Femur (tissue), 1 donor: ENCODE data around the gene SORCS2.

Experiments
- DNase-seq: peaks from one replicate; pipeline ENCODE4 v3.0.0-alpha.2; 2017

SORCS2 gene

DNA sequence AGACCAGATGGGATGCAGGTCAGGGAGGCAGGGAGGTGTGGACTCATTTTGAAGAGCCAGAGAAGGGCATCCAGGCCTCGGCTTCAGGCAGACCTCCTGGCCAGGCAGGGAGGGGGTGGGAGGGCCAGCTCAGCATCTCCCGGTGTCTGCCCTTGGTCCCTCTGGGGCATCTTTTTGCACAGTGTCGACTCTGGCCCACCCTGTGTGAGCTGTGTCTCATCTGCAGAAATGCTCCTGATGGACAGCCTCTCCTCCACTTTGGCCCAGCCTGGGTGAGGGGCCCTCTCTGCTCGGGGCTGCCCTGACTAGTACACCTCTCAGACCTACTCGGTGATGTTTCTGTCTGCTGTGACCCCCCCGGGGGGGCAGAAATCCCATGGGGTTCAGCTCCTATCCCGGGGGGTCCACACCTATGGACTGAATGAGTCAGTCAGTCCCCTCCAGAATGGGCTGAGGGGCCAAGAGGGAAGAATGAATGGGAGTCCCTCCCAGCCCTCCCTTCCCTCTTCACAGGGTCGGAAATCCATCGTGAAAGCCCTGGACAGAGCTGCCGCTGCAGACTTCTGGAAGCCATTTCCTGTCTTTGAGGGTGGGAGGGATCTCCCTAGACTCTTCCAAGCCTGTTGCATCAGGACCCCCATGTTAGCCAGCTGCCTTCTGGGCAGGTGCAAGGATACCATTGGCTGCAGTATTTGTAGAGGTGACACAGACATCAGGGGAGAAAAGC is 439.1 kb downstream of the SORCS2 start:
- peak; percentile 54 for DNase-seq

- DNase-seq: no peak
Observed at GRCh38 chr4:7632341-7632740, 440.0 kb downstream of the SORCS2 start.

DNA sequence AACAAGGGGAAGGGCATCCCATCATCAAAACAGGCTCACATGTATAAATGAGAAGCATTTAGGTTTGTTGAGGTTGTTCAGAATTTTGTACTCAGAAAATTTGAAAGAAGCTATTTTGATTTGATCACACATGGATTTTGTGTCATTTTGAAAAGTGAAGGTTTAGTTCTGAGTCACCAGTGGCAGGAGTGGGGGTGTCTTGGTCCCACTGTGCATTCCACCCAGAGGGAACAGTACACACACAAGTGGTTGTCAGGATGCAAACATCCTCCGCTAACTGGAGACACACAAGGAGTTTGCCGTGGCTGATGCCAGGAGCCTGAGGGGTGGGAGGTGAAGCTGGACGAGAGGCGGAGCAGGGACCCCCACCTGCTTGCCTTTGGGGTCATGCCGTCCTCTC is 440.6 kb downstream of the SORCS2 start:
- DNase-seq: no peak

DNA sequence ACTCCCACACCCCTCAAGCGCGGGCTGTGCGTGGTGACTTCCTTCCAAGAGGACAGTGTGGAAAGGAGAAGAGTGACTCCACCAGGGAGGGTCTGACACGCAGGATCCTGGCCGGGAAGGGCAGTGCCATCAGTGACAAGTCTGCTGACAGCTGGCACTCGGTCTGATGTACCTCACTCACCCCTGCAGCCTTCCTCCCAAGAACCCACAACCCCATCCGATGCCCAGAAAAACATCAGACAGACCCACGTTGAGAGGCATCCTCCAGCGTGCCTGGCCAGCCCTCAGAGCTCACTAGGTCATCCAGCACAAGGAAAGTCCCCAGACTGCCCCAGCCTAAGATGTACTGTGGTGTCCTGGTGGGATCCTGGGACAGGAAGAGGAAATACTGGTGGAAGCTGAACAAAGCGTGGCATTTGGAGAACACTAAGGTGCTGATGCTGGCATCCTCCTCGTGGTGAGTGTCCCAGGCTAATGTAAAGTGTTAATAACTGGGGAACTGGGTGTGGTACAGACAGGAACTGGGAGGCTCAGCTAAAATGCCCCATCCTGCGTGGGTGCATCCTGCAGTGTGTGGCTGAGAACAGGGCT is 442.4 kb downstream of the SORCS2 start:
- no peak for DNase-seq

GRCh38 chr4:7635445-7636239 is 443.3 kb downstream of the SORCS2 start:
- DNase-seq: no peak

GRCh38 chr4:7636240-7636508 is 443.8 kb downstream of the SORCS2 start:
- no peak for DNase-seq

DNA sequence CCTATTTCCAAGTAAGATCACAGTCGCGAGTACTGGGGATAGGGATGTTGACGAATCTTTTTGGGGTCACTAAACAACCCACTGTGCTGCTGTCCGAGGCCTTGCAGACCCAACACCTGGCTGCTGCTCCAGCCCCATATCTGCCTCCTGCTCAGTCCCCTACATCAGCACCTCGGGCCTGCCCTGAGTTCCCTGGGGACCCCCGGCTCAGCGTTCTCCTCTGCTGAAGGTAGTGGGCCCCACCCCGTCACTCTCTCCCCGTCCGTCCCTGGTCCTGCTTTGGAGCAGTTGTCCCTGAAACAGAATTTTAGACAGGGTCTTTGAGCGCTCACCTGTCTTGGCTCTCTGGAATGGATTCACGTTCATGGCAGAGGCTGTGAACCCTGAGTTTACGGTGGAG is 444.8 kb downstream of the SORCS2 start:
- no peak for DNase-seq

GRCh38 chr4:7637971-7638370 is 445.6 kb downstream of the SORCS2 start:
- DNase-seq: no peak

GRCh38 chr4:7638489-7638888 is 446.2 kb downstream of the SORCS2 start:
- no peak for DNase-seq

DNA sequence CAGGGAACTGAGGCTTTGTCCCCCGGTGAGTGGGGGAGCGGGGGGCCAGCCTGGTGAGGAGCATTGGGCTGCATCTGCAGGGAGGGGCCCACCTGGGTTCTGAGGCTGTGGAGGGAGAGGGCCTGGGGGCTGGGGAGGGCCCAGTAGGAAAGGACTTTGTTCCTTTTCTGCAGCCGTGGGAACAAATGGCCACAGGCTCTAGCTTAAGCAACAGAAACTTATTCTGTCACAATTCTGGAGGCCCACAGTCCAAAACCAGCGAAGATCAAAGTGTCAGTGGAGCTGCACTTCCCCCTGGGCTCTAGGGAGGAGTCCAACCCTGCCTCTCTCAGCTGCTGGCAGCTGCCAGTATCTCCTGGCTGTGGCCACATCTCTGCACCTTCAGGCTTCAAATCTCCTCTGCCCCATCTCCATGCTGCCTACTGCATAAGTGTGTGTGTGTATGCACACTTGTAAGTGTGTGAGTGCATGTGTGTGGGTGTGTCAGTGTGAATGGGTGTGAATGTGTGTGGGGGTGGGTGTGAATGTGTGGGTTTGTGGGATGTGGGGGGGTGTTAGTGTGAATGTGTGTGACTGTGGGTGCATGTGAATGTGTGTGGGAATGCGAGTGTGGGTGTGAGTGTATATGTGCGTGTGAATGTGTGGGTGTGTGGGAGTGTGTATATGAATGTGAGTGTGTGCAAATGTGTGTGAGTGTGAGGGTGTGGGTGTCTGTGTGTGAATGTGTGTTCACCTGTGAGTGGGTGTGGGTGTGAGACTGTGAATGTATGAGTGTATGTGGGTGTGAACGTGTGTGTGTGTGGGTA is 446.8 kb downstream of the SORCS2 start:
- no peak for DNase-seq

GRCh38 chr4:7640136-7640535 is 447.8 kb downstream of the SORCS2 start:
- DNase-seq: no peak

- DNase-seq: no peak
Observed at GRCh38 chr4:7641712-7642111, 449.4 kb downstream of the SORCS2 start.

DNA sequence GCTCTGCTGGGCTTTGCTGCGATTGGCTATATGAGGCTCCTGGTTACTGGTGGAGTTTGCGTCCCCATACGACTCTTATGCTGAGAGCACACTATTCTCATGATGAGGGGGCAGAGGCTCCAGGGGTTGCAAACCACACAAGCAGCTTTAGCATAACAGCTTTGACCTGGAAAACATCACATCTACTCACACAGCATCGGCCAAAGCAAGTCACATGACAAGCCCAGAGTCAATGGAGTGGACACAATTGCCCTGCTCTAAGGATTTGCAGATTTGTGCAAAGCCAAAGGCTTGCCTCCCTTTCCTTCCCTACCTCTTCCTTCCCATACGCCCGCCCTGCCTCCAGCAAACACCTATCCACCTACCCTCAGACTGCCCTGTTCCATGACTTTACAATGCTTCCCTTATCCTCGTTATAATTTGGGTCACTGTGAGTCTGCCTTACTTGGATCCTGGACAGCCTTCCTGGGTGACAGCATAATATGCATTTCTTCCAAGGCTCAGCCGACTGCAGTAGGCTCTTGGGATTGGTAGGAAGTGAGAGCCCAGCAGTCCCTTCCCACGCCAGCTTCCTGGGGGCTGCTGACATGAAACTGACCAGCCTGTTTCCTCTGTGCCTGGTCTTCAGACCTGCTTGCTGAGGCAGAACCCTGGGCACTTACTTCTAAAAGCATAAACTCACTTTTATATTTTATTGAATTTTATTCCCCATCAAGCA is 450.6 kb downstream of the SORCS2 start:
- no peak for DNase-seq

GRCh38 chr4:7645158-7645557 is 452.8 kb downstream of the SORCS2 start:
- DNase-seq: no peak

GRCh38 chr4:7645956-7646355 is 453.6 kb downstream of the SORCS2 start:
- no peak for DNase-seq

GRCh38 chr4:7646384-7647061 is 454.2 kb downstream of the SORCS2 start:
- DNase-seq: no peak

DNA sequence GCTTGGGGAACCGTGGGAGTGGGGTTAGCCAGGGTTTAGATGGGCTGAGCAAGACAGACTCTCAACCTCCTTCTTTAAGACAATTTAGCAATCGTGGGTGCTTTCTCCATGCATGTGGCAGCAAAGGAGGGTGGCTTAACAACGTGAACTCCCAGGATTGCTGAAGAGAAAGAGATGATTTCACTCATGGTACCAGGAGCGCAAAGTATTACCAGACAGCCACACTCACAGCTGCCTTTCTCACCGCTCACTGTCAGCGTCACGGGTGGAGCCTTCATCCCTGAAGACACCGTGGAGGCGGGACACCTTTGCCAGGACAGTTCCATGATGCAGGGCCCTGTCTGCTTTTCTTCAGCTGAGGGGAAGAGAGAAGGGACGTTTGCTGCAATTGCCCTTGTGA is 454.8 kb downstream of the SORCS2 start:
- DNase-seq: no peak

GRCh38 chr4:7647600-7648543 is 455.5 kb downstream of the SORCS2 start:
- DNase-seq: no peak

DNA sequence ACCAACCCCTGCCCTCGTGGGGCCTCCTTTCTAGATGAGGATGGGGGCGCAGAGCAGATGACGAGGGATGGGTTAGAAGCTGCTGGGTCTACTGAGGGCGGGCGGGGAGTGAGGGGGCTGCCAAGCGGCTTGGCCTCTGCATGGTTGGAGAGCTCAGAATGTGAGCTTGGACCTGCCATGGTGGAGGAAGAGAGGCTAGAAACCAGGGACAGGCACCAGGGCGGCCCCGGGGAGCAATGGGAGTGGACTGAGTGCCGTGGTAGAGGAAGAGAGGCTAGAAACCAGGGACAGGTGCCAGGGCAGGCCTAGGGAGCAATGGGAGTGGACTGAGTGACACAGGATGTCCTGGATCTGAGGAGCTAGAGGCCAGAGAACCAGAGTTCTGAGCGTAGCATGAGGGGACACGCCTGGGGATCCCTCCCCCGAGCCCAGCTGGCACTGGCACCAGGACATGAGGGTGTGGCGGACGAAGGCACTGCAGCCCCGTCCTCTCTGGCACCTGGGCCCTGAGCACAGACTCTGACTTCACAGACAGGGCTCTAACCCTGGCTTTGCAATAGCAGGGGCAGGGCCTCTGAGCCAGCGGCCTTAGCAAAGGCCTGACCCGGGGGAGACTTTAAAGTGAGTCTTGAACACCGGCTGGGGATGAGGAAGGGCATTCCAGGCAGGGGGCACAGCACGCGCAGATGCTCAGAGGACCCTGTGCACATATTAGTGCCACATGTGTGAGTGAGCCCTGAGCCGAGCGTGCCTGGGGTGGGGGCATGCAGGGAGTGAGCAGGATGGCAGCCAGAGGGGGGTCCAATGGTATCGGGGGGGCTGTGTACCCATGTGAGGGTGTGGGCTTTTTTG is 456.4 kb downstream of the SORCS2 start:
- no peak for DNase-seq

- DNase-seq: no peak
Observed at GRCh38 chr4:7649411-7649740, 457.0 kb downstream of the SORCS2 start.
